ENCODE data around the gene KRT2.

KRT2 gene

DNA sequence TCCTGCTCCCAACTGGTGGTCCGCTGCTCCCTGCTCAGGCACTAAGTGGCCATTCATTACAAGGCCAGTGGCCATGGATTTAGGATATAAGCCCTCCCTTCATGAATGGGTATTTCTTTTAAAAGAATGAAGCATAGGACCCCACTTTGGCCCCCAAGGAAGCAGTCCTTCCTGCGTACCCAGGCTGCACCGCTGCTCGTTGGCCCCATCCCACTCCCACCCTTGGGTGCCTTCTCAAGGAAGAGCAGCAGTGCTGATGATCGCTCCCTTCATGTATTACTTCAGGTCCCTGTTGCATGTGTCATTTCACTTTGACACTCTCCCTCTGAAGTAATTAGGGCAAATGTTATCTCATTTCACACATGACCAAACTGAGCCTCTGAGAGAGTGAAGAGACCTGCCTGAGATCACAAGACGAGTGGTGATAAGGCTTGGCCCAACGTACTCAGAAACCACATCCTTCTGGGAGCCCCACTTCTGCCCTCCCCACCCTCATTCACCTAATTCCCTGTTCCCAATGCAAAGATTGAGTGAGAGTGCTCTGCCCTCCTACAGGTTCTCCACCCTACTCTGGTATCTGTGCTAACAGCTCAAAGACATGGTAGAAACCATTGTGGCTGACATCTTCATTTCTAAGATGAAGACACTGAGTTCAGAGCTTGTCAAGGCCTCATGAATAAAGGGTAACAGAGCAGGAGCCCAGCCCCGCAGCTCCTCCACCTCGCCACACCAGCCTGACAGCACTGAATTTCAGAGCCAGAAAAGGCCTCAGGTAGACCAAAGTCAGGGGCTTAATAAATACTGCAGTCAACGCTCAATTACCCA lies 10.3 kb upstream of the KRT2 start:
- Histone ChIP-seq H4K20me1 (no peaks in the 10 kb centered on the region), H3K4me2 (peak overlapping the region in 9 of 11 experiments; percentile 35 to 76 (median 64); a peak in 17 of 22 replicates), H3K4me3 (no peak overlapping the region), H3K9me3 (replicated peaks in 1 of 11) (no peaks in the 10 kb centered on the region), H3K36me3 (no peaks in the 10 kb centered on the region), H3K9ac (no peak overlapping the region), H3K4me1 (peaks cover 0 to 37% (median 29%) of the 10 kb centered on the region in 10 experiments; a peak in 15 of 20 replicates), H3K27ac (peak overlapping the region in 2 of 11 experiments; percentile 10 to 34; a peak in 2 of 22 replicates), H3K27me3 (no peaks in the 10 kb centered on the region)
- no peak for TF ChIP-seq Cebpa-rat (IDR thresholded peaks at IDR 0.05)

DNA sequence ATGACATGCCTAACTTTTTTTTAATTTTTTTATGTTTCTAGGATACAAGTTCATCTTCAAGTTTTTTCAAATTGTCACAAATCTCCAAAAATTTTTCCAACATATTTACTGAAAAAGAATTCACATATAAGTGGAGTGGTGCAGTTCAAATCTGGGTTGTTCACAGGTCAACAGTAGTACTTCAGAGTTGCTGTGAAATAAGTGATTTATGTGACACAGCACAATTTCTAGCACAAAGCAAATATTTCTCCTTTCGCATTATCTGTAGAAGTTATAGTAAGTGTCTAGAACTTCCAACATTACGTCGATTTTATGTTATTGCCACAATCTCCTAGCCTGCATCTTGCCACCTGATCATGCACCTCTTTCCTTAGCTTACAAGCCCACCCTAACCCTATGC lies 9.7 kb upstream of the KRT2 start:
- peak overlapping the region in 9 of 11 experiments; percentile 35 to 76 (median 64); a peak in 16 of 22 replicates for H3K4me2 ChIP-seq

DNA sequence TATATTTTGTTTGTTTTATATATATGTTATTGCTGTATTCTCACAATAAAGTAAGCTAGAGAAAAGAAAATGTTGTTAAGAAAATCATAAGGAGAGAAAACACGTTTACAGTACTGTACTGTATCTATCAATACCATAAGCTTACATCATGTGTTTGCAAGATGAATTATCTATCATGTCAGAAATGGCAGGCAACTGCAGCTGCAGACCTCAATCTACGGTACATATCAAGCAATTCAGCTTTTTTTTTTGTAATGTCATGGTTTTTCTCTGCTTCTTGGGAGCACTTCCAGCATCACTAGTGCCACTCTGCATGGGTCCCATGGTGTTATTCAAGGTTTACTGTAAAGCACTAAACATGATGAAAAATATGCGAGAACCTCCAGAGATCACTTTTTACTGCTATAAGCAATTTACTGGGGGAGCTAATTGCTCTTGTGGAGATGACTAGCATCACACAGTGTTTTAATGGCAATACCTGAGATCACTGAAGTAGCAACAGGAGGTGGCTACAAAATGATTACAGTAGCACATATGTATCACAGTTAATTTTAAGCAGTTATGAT lies 9.0 kb upstream of the KRT2 start:
- H3K27ac ChIP-seq = no peak overlapping the region
- H3K4me1 ChIP-seq = peaks cover 0 to 37% (median 29%) of the 10 kb centered on the region in 10 experiments; a peak in 15 of 20 replicates
- no peaks in the 10 kb centered on the region for H3K27me3 ChIP-seq
- H4K20me1 ChIP-seq = no peaks in the 10 kb centered on the region
- H3K4me2 ChIP-seq = no peak overlapping the region; a peak in 1 of 22 replicates
- H3K4me3 ChIP-seq = no peak overlapping the region
- H3K9me3 ChIP-seq (replicated peaks in 1 of 11) = no peaks in the 10 kb centered on the region
- H3K36me3 ChIP-seq = no peaks in the 10 kb centered on the region
- no peak for TF ChIP-seq Cebpa-rat (IDR thresholded peaks at IDR 0.05)
- no peak overlapping the region for H3K9ac ChIP-seq

More for the DNA sequence above, 9.7 kb upstream of the KRT2 start:
- Histone ChIP-seq H3K9ac (no peak overlapping the region), H3K4me3 (no peak overlapping the region), H3K27me3 (no peaks in the 10 kb centered on the region), H3K4me1 (peaks cover 0 to 37% (median 29%) of the 10 kb centered on the region in 10 experiments; a peak in 15 of 20 replicates), H3K27ac (peak overlapping the region in 2 of 11 experiments; percentile 10 to 34; a peak in 1 of 22 replicates), H3K9me3 (replicated peaks in 1 of 11) (no peaks in the 10 kb centered on the region), H3K36me3 (no peaks in the 10 kb centered on the region), H4K20me1 (no peaks in the 10 kb centered on the region)
- no peak for TF ChIP-seq Cebpa-rat (IDR thresholded peaks at IDR 0.05)

DNA sequence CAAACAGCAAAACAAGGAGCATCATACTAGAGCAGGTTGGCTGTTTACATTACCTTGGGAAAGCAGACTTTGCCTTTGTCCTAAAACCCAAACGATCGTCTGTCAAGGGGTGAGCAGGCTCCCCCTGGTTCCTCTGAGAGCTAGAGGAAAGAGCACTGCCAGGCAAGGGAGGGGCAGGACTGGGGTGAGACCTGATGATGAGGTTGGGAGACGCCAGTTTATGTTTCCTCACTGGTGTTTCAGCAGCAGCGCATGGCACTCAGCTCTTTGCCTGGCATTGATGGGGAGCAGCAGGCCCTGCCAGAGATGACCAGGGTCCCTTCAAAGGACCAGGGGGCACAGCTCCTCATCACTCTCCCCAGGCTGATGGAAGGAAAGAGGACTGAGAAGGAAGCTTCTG lies 7.9 kb upstream of the KRT2 start:
- Histone ChIP-seq H3K4me1 (peaks cover 0 to 37% (median 29%) of the 10 kb centered on the region in 10 experiments; a peak in 15 of 20 replicates), H4K20me1 (no peaks in the 10 kb centered on the region), H3K4me2 (peak overlapping the region in 8 of 11 experiments; percentile 37 to 79 (median 65); a peak in 15 of 22 replicates), H3K27ac (no peak overlapping the region), H3K4me3 (no peak overlapping the region), H3K9me3 (replicated peaks in 1 of 11) (no peaks in the 10 kb centered on the region), H3K27me3 (no peaks in the 10 kb centered on the region), H3K9ac (no peak overlapping the region), H3K36me3 (no peaks in the 10 kb centered on the region)
- no peak for TF ChIP-seq Cebpa-rat (IDR thresholded peaks at IDR 0.05)

DNA sequence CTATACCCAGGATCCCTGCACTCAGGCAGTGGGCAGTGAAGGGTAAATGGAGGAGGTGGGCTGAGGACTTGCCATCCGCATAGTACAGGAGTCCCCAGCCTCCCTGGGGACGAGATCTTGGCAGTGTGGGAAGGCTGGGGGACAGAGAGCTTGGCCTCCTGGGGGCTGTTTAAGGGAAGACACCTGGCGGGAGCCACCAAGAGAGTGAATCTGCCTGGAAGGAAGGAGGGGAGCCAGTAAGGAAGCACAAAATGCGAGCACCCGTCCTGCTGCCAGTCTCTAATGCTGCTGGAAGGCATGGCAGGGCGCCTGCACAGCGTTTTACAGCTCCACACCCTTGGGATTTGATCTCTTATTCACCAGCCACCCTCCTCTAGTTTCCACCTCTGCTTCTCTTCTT lies 7.4 kb upstream of the KRT2 start:
- Histone ChIP-seq H3K9me3 (replicated peaks in 1 of 11) (no peaks in the 10 kb centered on the region), H3K9ac (no peak overlapping the region), H3K36me3 (no peaks in the 10 kb centered on the region), H3K4me3 (no peak overlapping the region), H3K27me3 (no peaks in the 10 kb centered on the region), H3K4me1 (peaks cover 0 to 37% (median 29%) of the 10 kb centered on the region in 10 experiments; a peak in 15 of 20 replicates), H3K27ac (no peak overlapping the region), H4K20me1 (no peaks in the 10 kb centered on the region), H3K4me2 (peak overlapping the region in 9 of 11 experiments; percentile 4 to 79 (median 64); a peak in 15 of 22 replicates)
- TF ChIP-seq Cebpa-rat (IDR thresholded peaks at IDR 0.05) = no peak

DNA sequence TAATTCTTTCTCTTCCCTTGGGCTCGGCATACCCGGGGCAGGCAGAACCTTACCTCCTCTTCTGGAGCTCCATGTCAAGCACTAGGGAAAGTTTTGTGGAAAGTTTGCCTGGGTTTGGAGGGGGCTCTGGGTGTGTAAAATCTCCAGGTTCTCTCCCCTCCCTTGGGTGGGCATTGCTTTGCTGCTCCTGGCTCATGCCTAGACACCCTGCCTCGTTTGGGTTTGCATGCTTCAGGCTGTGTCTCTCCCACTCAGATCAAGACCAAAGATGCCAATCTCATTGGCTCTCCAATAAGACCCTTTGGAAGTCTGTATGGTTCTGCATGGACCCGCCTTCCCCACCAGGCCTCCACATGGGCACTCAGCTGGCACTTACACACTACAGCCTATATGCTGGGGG lies 6.2 kb upstream of the KRT2 start:
- Histone ChIP-seq H3K36me3 (no peaks in the 10 kb centered on the region), H3K9ac (no peak overlapping the region), H3K27ac (no peak overlapping the region), H3K4me1 (peaks cover 0 to 37% (median 29%) of the 10 kb centered on the region in 10 experiments; a peak in 15 of 20 replicates), H3K9me3 (replicated peaks in 1 of 11) (no peaks in the 10 kb centered on the region), H3K27me3 (no peaks in the 10 kb centered on the region), H3K4me2 (no peak overlapping the region), H4K20me1 (no peaks in the 10 kb centered on the region), H3K4me3 (no peak overlapping the region)
- TF ChIP-seq Cebpa-rat (IDR thresholded peaks at IDR 0.05) = no peak

DNA sequence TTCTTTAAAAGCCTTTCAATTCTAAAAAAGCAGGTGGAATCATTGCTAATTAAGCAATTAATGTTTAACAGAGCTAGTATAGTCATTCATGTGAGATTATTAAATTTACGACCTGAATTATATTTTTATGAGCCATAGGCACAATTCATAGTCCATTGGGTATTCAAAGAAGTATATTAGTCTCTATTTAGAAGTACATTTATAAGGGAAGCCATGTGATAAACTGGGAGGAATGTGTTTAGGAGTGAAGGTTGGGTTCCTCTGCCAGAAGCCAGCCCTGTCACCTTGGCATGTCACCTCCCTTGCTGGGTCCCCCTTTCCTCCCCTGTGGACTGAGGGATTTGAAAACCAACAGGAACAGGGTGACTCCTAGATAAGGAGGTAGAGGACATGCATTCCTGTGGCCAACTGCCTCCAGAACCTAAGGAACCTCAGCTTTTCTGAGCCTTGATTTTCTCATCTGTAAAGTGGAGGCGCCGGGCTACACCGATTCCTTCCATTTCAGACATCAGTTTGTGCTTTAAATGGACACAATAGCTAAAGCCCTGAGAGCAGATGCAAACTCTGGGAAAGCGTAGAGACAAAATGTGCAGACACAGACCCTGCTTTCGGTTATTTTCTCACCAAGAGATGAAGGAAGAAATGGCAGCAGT lies 5.4 kb upstream of the KRT2 start:
- peaks cover 0 to 29% (median 21%) of the 10 kb centered on the region in 10 experiments; a peak in 15 of 20 replicates for H3K4me1 ChIP-seq
- H3K9me3 ChIP-seq (replicated peaks in 1 of 11) = no peaks in the 10 kb centered on the region
- no peaks in the 10 kb centered on the region for H4K20me1 ChIP-seq
- H3K9ac ChIP-seq = no peak overlapping the region
- no peak overlapping the region for H3K4me3 ChIP-seq
- TF ChIP-seq Cebpa-rat (IDR thresholded peaks at IDR 0.05) = no peak
- no peaks in the 10 kb centered on the region for H3K36me3 ChIP-seq
- no peak overlapping the region for H3K27ac ChIP-seq
- H3K4me2 ChIP-seq = no peak overlapping the region
- H3K27me3 ChIP-seq = no peaks in the 10 kb centered on the region

DNA sequence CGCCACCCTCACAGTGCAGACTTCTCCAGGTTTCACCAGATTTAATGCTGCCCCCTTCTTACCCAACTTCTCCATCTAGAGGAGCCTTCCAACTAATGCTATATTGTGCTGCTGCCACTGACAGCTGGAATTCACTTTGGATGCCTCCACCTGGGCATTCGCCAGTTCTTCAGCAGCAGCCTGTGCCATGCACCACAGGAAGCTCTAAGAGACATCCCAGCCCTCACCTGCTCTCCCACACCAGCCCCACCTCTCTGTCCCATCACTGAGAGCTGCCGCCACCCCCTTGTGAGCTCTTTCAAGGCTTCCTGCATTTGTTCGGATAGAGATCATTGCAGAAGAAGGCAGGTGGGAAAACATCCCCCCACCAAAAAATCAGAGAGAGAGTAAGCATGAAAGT lies 4.6 kb upstream of the KRT2 start:
- Histone ChIP-seq H3K4me2 (no peak overlapping the region), H3K36me3 (no peaks in the 10 kb centered on the region), H4K20me1 (no peaks in the 10 kb centered on the region), H3K4me1 (peaks cover 0 to 22% (median 14%) of the 10 kb centered on the region in 10 experiments; a peak in 13 of 20 replicates), H3K27ac (no peak overlapping the region), H3K9me3 (replicated peaks in 1 of 11) (0 out of 22 replicates have a peak, but pooled peaks cover 0 to 3% (median 0%) of the 10 kb centered on the region in 11 experiments), H3K4me3 (no peak overlapping the region), H3K9ac (no peak overlapping the region), H3K27me3 (no peaks in the 10 kb centered on the region)
- TF ChIP-seq Cebpa-rat (IDR thresholded peaks at IDR 0.05) = no peak

DNA sequence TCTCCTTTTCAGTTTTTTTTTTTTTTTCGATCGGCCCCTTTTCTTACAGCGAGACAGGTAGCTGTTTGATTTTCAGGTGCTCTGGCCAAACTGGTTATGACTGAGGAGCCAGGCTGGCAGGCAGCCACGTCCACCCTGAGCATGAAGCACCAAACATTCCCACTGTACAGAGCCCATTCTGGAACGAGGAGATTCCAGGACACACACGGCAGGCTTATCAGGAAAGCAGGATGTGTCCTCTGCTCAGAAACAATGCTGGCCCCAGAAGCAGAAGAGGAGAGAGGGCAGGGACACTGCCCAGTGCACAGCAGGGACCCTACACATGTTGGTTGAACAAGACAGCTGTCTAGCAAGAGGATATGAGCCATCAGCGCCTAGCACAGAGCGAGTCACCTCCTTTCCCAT lies 3.7 kb upstream of the KRT2 start:
- H3K36me3 ChIP-seq = no peaks in the 10 kb centered on the region
- H3K4me2 ChIP-seq = no peak overlapping the region
- H4K20me1 ChIP-seq = no peaks in the 10 kb centered on the region
- no peak for TF ChIP-seq Cebpa-rat (IDR thresholded peaks at IDR 0.05)
- H3K9ac ChIP-seq = no peak overlapping the region
- peaks cover 0 to 21% (median 14%) of the 10 kb centered on the region in 10 experiments; a peak in 12 of 20 replicates for H3K4me1 ChIP-seq
- no peak overlapping the region for H3K27ac ChIP-seq
- H3K9me3 ChIP-seq (replicated peaks in 1 of 11) = 0 out of 22 replicates have a peak, but pooled peaks cover 0 to 5% (median 0%) of the 10 kb centered on the region in 11 experiments
- H3K27me3 ChIP-seq = no peaks in the 10 kb centered on the region
- H3K4me3 ChIP-seq = no peak overlapping the region

Measured in BLaER1 treated with 17β-estradiol and CSF1 and Interleukin-3, amounts not matched to agents 10 nM and 100 nM (cell line).